ENCODE data around the gene RAB11B.
"Not testable (repeated sequence)": the region's sequence is repeated elsewhere in the genome, so short reads cannot be mapped to it uniquely, and the experiment has no call there.

GRCh38 chr19:8375766-8376165 is 14.4 kb upstream of the RAB11B start:
- not testable (repeated sequence) for TF ChIP-seq CTCF, POLR2A, POLR2AphosphoS5 (IDR thresholded peaks at IDR 0.05)

Data from transverse colon (tissue), 4 donors.